ENCODE measurements around the gene SNAP91.

DNA sequence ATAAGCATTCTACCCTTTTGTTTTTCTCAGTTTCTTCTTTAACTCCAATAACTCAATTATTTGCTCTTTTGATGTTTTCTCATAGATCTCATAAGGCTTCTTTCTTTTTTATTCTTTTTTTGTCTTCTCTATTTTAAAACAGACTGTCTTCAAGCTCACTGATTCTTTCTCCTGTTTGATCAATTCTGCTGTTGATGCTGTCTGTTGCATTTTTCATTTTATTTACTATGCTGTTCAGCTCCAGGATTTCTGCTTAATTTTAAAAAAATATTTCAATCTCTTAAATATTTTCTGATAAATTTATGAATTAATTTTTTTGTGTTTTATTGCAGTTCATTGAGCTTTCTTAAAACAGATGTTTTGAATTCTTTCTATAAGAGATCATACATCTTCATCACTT is 48.1 kb upstream of the SNAP91 start:
- TF ChIP-seq, protein P1, sequence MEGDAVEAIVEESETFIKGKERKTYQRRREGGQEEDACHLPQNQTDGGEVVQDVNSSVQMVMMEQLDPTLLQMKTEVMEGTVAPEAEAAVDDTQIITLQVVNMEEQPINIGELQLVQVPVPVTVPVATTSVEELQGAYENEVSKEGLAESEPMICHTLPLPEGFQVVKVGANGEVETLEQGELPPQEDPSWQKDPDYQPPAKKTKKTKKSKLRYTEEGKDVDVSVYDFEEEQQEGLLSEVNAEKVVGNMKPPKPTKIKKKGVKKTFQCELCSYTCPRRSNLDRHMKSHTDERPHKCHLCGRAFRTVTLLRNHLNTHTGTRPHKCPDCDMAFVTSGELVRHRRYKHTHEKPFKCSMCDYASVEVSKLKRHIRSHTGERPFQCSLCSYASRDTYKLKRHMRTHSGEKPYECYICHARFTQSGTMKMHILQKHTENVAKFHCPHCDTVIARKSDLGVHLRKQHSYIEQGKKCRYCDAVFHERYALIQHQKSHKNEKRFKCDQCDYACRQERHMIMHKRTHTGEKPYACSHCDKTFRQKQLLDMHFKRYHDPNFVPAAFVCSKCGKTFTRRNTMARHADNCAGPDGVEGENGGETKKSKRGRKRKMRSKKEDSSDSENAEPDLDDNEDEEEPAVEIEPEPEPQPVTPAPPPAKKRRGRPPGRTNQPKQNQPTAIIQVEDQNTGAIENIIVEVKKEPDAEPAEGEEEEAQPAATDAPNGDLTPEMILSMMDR (IDR thresholded peaks at IDR 0.05; ENCODE audit: insufficient read depth, low read depth, low read length) = no peak
- TF ChIP-seq EZH2 (IDR thresholded peaks at IDR 0.05; ENCODE audit: insufficient read depth, low read length) = no peak
